ENCODE measurements around the gene CYP4F11.
"Not testable (repeated sequence)": the region's sequence is repeated elsewhere in the genome, so short reads cannot be mapped to it uniquely, and the experiment has no call there.

Gene CYP4F11

GRCh38 chr19:15911599-15912235 lies 22.6 kb downstream of the CYP4F11 start:
- no peak overlapping the region for H3K4me3 ChIP-seq (replicated peaks in 1 of 2; ENCODE audit: low read depth in 2 of 2, low read length in 2 of 2)
- no peak for DNase-seq (ENCODE audit: low read depth in 2 of 2)
- no peak for TF ChIP-seq CTCF (IDR thresholded peaks at IDR 0.05; ENCODE audit: low read depth, low read length)

GRCh38 chr19:15905026-15905425 lies 29.3 kb downstream of the CYP4F11 start:
- H3K4me3 ChIP-seq (replicated peaks in 1 of 2; ENCODE audit: low read depth in 2 of 2, low read length in 2 of 2): no peak overlapping the region
- DNase-seq (ENCODE audit: low read depth in 2 of 2): no peak
- no peak for TF ChIP-seq CTCF (IDR thresholded peaks at IDR 0.05; ENCODE audit: low read depth, low read length)

GRCh38 chr19:15902898-15903297 lies 31.4 kb downstream of the CYP4F11 start:
- not testable (repeated sequence) for DNase-seq (ENCODE audit: low read depth in 2 of 2); H3K4me3 ChIP-seq (replicated peaks in 1 of 2; ENCODE audit: low read depth in 2 of 2, low read length in 2 of 2)

GRCh38 chr19:15902254-15902653 lies 32.1 kb downstream of the CYP4F11 start:
- H3K4me3 ChIP-seq (replicated peaks in 1 of 2; ENCODE audit: low read depth in 2 of 2, low read length in 2 of 2): no peak overlapping the region
- no peak for TF ChIP-seq CTCF (IDR thresholded peaks at IDR 0.05; ENCODE audit: low read depth, low read length)
- no peak for DNase-seq (ENCODE audit: low read depth in 2 of 2)

GRCh38 chr19:15900504-15900903 lies 33.8 kb downstream of the CYP4F11 start:
- no peak for TF ChIP-seq CTCF (IDR thresholded peaks at IDR 0.05; ENCODE audit: low read depth, low read length)
- DNase-seq (ENCODE audit: low read depth in 2 of 2): no peak
- no peak overlapping the region for H3K4me3 ChIP-seq (replicated peaks in 1 of 2; ENCODE audit: low read depth in 2 of 2, low read length in 2 of 2)

GRCh38 chr19:15900032-15900431 lies 34.3 kb downstream of the CYP4F11 start:
- DNase-seq (ENCODE audit: low read depth in 2 of 2); H3K4me3 ChIP-seq (replicated peaks in 1 of 2; ENCODE audit: low read depth in 2 of 2, low read length in 2 of 2): not testable (repeated sequence)

- H3K4me3 ChIP-seq (replicated peaks in 1 of 2; ENCODE audit: low read depth in 2 of 2, low read length in 2 of 2): not testable (repeated sequence)
Observed at GRCh38 chr19:15899561-15899960, 34.8 kb downstream of the CYP4F11 start.

GRCh38 chr19:15897738-15898276 lies 36.5 kb downstream of the CYP4F11 start, which contains the start of gene CYP4F2:
TSS of gene CYP4F2 (minus strand) at chr19:15898074. CDS start at chr19:15897611, 463 bp downstream.
- TF ChIP-seq CTCF (IDR thresholded peaks at IDR 0.05; ENCODE audit: low read depth, low read length): no peak
- H3K4me3 ChIP-seq (replicated peaks in 1 of 2; ENCODE audit: low read depth in 2 of 2, low read length in 2 of 2): no peak within 1 kb of the TSS
- DNase-seq (ENCODE audit: low read depth in 2 of 2): no peak

More at GRCh38 chr19:15899561-15899960, 34.8 kb downstream of the CYP4F11 start:
- DNase-seq (ENCODE audit: low read depth in 2 of 2): not testable (repeated sequence)
